OCI-LY3 (cell line): ENCODE results near the gene GJA9.

Experiments
- CTCF ChIP-seq: fragments of 200-600, 300-600 bp; sonication (generic); IDR thresholded peaks from 2 replicates; pipeline ENCODE4 v1.5.1; 2014; ENCODE audit warnings: antibody characterized with exemption, low read length, low read depth
- EZH2phosphoT487 ChIP-seq: fragments of 200-600 bp; shearing (Covaris generic); IDR thresholded peaks from 2 replicates; pipeline ENCODE4 v1.6.1; 2018; ENCODE audit warnings: antibody characterized with exemption, mixed run types, low read depth

- TF ChIP-seq CTCF, result no peak
- no peak for TF ChIP-seq EZH2phosphoT487
Measured at GRCh38 chr1:38829368-38829767, 52.0 kb downstream of the GJA9 start.
